Epithelial cell of esophagus (primary cell): ENCODE measurements around the gene MCOLN1.

Experiments
- DNase-seq: peaks from one replicate; pipeline ENCODE4 v3.0.0; 2010; ENCODE audit warnings: low read depth
- H3K4me3 ChIP-seq: 2 replicates; pipeline ENCODE4 v1.5.1; 2011; ENCODE audit warnings: mild to moderate bottlenecking, low read length, control low read depth
- TF ChIP-seq, protein P1 (sequence below): IDR thresholded peaks from 2 replicates; pipeline ENCODE4 v1.5.1; 2011; ENCODE audit warnings: low read depth, mild to moderate bottlenecking, low read length, control low read depth, inconsistent platforms; ENCODE audit not compliant: insufficient read depth; ENCODE audit errors: missing control alignments

The MCOLN1 gene

DNA sequence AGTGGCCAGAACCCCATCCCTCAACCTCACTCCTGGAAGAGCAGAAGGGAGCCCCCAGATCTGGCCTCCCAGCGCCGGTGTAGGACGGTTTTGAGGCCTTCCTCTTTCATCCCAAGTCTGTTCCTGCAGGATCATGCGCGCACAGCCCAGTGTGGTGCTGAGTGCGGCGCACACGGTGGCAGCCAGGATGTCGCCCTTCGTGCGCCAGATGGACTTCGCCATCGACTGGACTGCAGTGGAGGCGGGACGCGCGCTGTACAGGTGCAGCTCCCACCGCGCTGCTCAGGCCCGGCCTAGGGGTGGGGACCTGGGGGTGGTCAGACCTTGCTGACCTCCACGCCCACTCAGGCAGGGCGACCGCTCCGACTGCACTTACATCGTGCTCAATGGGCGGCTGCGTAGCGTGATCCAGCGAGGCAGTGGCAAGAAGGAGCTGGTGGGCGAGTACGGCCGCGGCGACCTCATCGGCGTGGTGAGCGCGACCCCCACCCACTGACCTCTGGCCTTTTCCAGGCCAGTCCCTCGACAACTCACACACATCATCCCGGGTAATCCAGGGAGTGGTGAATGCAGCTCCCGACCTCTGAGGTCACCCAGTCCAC, 27.8 kb downstream of the MCOLN1 start:
- TF ChIP-seq, protein P1, sequence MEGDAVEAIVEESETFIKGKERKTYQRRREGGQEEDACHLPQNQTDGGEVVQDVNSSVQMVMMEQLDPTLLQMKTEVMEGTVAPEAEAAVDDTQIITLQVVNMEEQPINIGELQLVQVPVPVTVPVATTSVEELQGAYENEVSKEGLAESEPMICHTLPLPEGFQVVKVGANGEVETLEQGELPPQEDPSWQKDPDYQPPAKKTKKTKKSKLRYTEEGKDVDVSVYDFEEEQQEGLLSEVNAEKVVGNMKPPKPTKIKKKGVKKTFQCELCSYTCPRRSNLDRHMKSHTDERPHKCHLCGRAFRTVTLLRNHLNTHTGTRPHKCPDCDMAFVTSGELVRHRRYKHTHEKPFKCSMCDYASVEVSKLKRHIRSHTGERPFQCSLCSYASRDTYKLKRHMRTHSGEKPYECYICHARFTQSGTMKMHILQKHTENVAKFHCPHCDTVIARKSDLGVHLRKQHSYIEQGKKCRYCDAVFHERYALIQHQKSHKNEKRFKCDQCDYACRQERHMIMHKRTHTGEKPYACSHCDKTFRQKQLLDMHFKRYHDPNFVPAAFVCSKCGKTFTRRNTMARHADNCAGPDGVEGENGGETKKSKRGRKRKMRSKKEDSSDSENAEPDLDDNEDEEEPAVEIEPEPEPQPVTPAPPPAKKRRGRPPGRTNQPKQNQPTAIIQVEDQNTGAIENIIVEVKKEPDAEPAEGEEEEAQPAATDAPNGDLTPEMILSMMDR = no peak
- no peak for DNase-seq
- no peak overlapping the region for H3K4me3 ChIP-seq

DNA sequence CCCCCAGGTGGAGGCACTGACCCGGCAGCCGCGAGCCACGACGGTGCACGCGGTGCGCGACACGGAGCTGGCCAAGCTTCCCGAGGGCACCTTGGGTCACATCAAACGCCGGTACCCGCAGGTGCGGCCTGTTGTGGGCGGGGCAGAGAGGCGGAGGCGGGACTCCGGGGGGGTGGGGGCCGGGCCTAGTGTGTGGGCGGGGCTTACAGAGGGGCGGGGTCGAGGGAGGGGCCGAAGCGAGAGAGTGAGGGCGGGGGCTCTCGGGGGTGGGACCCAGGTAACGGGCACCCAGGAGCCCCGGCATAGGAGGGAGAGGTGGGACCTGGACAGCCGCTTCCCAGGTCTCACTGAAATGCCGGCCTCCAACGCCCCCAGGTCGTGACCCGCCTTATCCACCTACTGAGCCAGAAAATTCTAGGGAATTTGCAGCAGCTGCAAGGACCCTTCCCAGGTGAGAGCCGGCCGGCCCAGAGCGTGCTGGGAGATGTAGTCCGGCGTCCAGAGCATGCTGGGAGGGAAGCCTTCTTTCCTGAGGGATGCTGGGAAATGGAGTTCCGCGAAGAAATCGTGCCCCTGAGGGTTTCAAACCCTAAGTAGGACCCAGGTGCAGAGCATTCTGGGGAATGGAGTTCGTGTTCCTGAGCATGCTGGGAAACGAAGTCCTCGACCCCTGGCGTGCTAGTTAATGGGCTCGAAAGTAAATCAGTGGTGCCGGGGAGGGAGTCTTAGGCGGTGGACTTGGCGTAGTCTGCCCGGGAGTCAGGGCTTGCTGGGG, 28.8 kb downstream of the MCOLN1 start:
- peak; percentile 60 for DNase-seq
- H3K4me3 ChIP-seq = peak overlapping the region; percentile 24
- TF ChIP-seq, protein P1 = no peak

DNA sequence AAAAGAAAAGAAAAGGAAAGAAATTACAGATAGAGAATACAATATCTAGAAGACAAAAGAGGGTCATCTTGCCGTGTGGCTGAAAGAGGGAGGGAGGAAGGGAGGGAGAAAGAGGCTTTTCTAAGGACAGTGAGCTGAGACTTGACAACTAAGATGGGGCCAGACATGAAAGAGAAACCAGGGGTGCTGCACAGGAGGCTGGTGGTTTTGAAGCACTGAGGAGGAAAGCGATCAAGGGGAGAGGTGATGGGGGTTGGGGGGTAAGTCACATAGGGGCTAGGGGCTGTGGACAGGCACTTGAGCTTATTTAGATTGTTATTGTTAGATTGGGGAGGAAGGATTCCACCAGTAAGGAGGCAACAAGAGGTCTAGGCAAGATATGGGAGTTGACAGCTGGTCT, 30.4 kb downstream of the MCOLN1 start:
- TF ChIP-seq, protein P1 = no peak
- no peak for DNase-seq
- H3K4me3 ChIP-seq = no peak overlapping the region

DNA sequence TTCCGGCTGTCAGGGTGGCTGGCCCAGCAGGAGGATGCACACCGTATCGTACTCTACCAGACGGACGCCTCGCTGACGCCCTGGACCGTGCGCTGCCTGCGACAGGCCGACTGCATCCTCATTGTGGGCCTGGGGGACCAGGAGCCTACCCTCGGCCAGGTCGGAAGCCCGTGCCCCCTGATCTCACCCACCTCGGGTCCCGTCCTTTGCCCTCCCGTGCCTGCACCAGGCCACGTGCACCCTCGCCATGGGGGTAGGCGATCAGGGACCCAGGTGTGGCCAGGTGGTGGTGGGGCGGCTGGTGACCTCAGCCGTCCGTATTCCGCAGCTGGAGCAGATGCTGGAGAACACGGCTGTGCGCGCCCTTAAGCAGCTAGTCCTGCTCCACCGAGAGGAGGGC, 32.1 kb downstream of the MCOLN1 start:
- no peak overlapping the region for H3K4me3 ChIP-seq
- no peak for DNase-seq
- TF ChIP-seq, protein P1 = no peak

DNA sequence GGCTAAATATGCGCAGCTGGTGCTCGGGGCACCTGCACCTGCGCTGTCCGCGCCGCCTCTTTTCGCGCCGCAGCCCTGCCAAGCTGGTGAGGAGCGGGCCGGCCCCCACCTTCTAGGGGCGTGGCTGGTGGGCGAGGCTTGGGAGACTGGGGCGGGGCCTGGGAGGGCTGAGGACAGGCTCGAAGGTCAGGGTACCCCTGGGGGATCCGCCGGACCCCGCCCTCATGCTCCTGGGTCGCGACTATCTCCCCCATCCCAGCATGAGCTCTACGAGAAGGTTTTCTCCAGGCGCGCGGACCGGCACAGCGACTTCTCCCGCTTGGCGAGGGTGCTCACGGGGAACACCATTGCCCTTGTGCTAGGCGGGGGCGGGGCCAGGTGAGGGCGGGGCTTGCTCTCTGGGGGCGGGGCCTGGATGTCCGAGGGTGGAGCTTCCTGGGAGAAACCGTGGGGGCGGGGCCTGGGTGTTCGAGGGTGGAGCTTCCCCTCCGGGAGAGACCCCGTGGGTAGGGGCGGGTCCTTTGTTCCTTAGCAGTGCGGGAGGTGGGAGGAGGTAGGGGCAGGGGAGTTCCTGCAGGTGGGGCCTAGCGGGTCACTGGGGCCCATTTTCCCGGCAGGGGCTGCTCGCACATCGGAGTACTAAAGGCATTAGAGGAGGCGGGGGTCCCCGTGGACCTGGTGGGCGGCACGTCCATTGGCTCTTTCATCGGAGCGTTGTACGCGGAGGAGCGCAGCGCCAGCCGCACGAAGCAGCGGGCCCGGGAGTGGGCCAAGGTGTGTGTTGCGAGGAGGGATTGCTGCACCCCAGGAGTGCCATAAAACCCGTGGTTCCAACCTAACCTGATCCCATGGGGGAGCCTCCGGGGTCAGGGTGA, 32.8 kb downstream of the MCOLN1 start:
- no peak for DNase-seq
- TF ChIP-seq, protein P1 = no peak
- H3K4me3 ChIP-seq = no peak overlapping the region

DNA sequence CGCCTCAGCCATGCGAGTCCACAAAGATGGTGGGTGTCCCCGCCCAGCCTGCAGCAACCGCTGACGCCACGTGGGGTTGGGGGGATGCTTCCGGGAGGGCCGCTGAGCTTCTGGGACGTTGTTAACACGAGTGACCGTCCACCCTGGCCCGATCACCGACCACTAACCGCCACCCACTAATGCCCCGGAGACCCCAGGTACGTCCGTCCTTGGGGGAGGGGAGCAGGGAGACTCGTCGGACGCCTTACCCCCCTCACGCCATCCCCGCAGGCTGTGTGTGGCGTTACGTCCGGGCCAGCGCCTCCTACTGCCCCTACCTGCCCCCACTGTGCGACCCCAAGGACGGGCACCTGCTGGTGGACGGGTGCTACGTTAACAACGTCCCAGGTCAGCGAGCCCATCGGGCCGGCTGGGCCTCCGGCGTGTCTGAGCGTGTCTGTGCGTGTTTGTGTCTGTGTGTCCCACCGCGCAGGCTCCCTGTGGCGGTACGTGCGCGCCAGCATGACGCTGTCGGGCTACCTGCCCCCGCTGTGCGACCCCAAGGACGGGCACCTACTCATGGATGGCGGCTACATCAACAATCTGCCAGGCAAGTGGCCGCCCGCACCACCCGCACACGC, 34.4 kb downstream of the MCOLN1 start:
- TF ChIP-seq, protein P1 = no peak
- no peak for DNase-seq
- H3K4me3 ChIP-seq = no peak overlapping the region
